ENCODE results near the gene TMEM175. TPM values are rescaled to one million over a fixed set of nuclear protein-coding genes. Genes with fewer than 3 reads are reported as not detected.

Gene TMEM175
- total and polyA plus RNA-seq, 9 of the 15 experiments (the other 6 are each of a cell fraction or from before 2014, with no cell fraction given) = 0.13 to 30.9 (median 9.4) TPM

DNA sequence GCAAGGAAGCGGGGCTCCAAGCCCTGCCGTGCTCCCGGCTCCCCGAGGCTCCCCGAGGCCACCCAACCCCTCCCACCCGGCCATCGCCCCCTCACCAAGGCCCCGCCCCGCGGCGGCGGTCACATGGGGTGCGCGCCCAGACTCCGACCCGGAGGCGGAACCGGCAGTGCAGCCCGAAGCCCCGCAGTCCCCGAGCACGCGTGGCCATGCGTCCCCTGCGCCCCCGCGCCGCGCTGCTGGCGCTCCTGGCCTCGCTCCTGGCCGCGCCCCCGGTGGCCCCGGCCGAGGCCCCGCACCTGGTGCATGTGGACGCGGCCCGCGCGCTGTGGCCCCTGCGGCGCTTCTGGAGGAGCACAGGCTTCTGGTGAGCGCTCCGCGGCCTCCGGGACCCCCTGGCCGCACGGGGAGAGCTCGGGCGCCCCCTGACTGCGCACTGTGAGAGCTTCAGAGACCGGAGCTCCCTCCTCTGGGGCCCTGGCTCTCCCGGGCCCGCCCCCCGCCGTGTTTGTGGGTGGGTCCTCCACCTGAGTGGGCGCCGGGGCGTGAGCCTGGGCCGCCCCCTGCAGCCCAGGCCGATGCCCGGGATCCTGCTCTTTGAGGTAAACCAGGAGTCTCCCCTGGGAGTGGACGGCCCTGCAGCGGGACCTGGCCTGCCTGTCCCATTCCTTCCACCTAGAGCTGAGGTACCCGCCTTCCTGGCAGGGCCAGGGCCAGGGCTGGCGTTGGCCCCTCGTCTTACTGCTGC, 54.8 kb downstream of the TMEM175 start, which contains the start of gene IDUA (continued):
- TF ChIP-seq ZNF232 (CRISPR knock-in tag; IDR thresholded peaks at IDR 0.05) (no peak), ZNF324 (CRISPR knock-in tag; IDR thresholded peaks at IDR 0.05) (no peak), MECOM (CRISPR knock-in tag; IDR thresholded peaks at IDR 0.05) (no peak), XRCC4 (IDR thresholded peaks at IDR 0.05; ENCODE audit: extremely low read depth, insufficient read depth, insufficient read length) (no peak), ZNF707 (CRISPR knock-in tag; conservative IDR thresholded peaks at IDR 0.05) (no peak), RBM15 (IDR thresholded peaks at IDR 0.05; ENCODE audit: insufficient read depth, low read length) (no peak), LCOR (CRISPR knock-in tag; IDR thresholded peaks at IDR 0.05) (0 out of 2 replicates have a peak, but pooled peaks have one; percentile 13), CCNT2 (IDR thresholded peaks at IDR 0.05; ENCODE audit: borderline replicate concordance, extremely low read depth, insufficient read length, low read depth, low read length) (peak; percentile 90), ZKSCAN1 (IDR thresholded peaks at IDR 0.05; ENCODE audit: low read depth, low read length) (peak; percentile 19; the same call in 1 of the 2 replicates), SIN3B (IDR thresholded peaks at IDR 0.05; ENCODE audit: low read depth) (peak; percentile 80), SMAD4 (CRISPR knock-in tag; conservative IDR thresholded peaks at IDR 0.05) (peak; percentile 82; the same call in 1 of the 2 replicates), BHLHE40 (IDR thresholded peaks at IDR 0.05; ENCODE audit: low read length) (0 out of 2 replicates have a peak, but pooled peaks have one; percentile 31), ZNF23 (CRISPR knock-in tag; IDR thresholded peaks at IDR 0.05) (no peak), EP400 (IDR thresholded peaks at IDR 0.05) (peak; percentile 46; the same call in 1 of the 2 replicates), SMARCE1 (IDR thresholded peaks at IDR 0.05) (no peak), MAFG (tag; conservative IDR thresholded peaks at IDR 0.05) (no peak), DACH1 (IDR thresholded peaks at IDR 0.05; ENCODE audit: partially characterized antibody) (no peak)
- TF ChIP-seq, protein P1, sequence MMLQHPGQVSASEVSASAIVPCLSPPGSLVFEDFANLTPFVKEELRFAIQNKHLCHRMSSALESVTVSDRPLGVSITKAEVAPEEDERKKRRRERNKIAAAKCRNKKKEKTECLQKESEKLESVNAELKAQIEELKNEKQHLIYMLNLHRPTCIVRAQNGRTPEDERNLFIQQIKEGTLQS (IDR thresholded peaks at IDR 0.05) = no peak
- TF ChIP-seq, protein P1 (CRISPR knock-in tag; conservative IDR thresholded peaks at IDR 0.05) = no peak
- TF ChIP-seq, protein P2, sequence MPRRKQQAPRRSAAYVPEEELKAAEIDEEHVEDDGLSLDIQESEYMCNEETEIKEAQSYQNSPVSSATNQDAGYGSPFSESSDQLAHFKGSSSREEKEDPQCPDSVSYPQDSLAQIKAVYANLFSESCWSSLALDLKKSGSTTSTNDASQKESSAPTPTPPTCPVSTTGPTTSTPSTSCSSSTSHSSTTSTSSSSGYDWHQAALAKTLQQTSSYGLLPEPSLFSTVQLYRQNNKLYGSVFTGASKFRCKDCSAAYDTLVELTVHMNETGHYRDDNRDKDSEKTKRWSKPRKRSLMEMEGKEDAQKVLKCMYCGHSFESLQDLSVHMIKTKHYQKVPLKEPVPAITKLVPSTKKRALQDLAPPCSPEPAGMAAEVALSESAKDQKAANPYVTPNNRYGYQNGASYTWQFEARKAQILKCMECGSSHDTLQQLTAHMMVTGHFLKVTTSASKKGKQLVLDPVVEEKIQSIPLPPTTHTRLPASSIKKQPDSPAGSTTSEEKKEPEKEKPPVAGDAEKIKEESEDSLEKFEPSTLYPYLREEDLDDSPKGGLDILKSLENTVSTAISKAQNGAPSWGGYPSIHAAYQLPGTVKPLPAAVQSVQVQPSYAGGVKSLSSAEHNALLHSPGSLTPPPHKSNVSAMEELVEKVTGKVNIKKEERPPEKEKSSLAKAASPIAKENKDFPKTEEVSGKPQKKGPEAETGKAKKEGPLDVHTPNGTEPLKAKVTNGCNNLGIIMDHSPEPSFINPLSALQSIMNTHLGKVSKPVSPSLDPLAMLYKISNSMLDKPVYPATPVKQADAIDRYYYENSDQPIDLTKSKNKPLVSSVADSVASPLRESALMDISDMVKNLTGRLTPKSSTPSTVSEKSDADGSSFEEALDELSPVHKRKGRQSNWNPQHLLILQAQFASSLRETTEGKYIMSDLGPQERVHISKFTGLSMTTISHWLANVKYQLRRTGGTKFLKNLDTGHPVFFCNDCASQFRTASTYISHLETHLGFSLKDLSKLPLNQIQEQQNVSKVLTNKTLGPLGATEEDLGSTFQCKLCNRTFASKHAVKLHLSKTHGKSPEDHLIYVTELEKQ (CRISPR knock-in tag; IDR thresholded peaks at IDR 0.05) = no peak
- TF ChIP-seq, protein P3, sequence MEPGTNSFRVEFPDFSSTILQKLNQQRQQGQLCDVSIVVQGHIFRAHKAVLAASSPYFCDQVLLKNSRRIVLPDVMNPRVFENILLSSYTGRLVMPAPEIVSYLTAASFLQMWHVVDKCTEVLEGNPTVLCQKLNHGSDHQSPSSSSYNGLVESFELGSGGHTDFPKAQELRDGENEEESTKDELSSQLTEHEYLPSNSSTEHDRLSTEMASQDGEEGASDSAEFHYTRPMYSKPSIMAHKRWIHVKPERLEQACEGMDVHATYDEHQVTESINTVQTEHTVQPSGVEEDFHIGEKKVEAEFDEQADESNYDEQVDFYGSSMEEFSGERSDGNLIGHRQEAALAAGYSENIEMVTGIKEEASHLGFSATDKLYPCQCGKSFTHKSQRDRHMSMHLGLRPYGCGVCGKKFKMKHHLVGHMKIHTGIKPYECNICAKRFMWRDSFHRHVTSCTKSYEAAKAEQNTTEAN (CRISPR knock-in tag; IDR thresholded peaks at IDR 0.05) = no peak
- TF ChIP-seq, protein P4, sequence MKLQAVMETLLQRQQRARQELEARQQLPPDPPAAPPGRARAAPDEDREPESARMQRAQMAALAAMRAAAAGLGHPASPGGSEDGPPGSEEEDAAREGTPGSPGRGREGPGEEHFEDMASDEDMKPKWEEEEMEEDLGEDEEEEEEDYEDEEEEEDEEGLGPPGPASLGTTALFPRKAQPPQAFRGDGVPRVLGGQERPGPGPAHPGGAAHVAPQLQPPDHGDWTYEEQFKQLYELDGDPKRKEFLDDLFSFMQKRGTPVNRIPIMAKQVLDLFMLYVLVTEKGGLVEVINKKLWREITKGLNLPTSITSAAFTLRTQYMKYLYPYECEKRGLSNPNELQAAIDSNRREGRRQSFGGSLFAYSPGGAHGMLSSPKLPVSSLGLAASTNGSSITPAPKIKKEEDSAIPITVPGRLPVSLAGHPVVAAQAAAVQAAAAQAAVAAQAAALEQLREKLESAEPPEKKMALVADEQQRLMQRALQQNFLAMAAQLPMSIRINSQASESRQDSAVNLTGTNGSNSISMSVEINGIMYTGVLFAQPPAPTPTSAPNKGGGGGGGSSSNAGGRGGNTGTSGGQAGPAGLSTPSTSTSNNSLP (IDR thresholded peaks at IDR 0.05; ENCODE audit: borderline replicate concordance, low read depth, low read length) = no peak

Data from K562 (cell line).